Measurements from ENCODE around the gene MUS81.
A peak's percentile ranks its signal among the peaks of the same experiment; 100 is the strongest.

The MUS81 gene

DNA sequence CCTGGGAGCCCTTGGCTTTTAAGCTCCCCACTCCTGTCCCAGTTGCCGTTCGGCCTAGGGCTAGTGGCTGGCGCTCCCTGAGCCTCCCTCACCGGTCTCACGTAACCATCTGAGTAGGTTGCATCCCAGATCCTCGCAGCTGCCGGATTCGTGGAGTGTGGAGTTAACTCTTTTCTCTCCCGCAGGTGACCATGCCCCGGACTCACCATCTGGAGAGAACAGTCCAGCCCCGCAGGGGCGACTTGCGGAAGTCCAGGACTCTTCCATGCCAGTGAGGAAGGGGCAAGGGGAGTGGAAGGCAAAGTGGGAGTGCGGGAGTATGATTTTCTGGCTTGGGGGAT is 902 bp downstream of the MUS81 start:
- Histone ChIP-seq H3K27ac (ENCODE audit: insufficient read depth, low read depth, low read length, poor library complexity, severe bottlenecking) (peak overlapping the region; percentile 90), H3K4me3 (ENCODE audit: insufficient read depth, low read depth, low read length) (peak overlapping the region; percentile 94), H3K36me3 (ENCODE audit: control insufficient read depth, insufficient read depth, low read length) (peaks cover 23% of the 10 kb centered on the region), H3K9me3 (ENCODE audit: control insufficient read depth, low read length) (no peaks in the 10 kb centered on the region), H3K4me1 (ENCODE audit: control insufficient read depth, insufficient read depth, low read length) (peaks cover 10% of the 10 kb centered on the region), H3K27me3 (ENCODE audit: control insufficient read depth, insufficient read depth, low read length, poor library complexity, severe bottlenecking) (no peaks in the 10 kb centered on the region)
- WGBS, 2 experiments, result 12% methylated on average over 14 of the region's 14 CpGs

DNA sequence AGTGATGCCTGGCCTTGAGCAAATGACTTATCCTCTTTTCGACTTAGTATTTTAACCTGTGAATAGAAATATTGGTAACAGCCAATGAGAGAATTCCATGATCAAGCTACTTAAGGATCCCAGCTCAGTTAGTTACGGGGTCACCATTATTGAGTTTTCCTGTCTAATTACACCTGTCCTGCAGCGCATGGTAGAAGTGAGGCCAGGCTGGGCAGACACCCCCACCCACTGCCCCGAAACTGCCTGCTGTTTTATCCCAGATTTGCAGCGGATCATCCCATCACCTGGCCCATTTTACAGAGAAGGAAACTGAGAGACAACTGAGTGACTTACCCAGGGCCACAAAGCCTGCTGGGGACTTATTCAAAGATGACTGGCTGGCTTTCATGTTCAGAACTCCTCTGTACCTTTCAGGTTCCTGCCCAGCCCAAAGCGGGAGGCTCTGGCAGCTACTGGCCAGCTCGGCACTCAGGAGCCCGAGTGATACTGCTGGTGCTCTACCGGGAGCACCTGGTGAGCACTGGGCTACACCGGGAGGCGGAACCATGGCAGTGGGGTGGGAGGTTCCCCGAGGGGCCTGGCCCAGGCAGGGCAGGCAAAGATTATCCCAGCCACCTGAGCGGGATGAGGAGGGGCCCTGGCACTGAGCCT is 1.4 kb downstream of the MUS81 start:
- H3K9me3 ChIP-seq (ENCODE audit: control insufficient read depth, low read length), result no peaks in the 10 kb centered on the region
- H3K36me3 ChIP-seq (ENCODE audit: control insufficient read depth, insufficient read depth, low read length), result peaks cover 27% of the 10 kb centered on the region
- no peaks in the 10 kb centered on the region for H3K27me3 ChIP-seq (ENCODE audit: control insufficient read depth, insufficient read depth, low read length, poor library complexity, severe bottlenecking)
- peaks cover 10% of the 10 kb centered on the region for H3K4me1 ChIP-seq (ENCODE audit: control insufficient read depth, insufficient read depth, low read length)
- H3K27ac ChIP-seq (ENCODE audit: insufficient read depth, low read depth, low read length, poor library complexity, severe bottlenecking), result no peak overlapping the region
- H3K4me3 ChIP-seq (ENCODE audit: insufficient read depth, low read depth, low read length), result peak overlapping the region; percentile 94
- WGBS, 2 experiments, result 93 to 94% methylated on average over 13 of the region's 13 CpGs

DNA sequence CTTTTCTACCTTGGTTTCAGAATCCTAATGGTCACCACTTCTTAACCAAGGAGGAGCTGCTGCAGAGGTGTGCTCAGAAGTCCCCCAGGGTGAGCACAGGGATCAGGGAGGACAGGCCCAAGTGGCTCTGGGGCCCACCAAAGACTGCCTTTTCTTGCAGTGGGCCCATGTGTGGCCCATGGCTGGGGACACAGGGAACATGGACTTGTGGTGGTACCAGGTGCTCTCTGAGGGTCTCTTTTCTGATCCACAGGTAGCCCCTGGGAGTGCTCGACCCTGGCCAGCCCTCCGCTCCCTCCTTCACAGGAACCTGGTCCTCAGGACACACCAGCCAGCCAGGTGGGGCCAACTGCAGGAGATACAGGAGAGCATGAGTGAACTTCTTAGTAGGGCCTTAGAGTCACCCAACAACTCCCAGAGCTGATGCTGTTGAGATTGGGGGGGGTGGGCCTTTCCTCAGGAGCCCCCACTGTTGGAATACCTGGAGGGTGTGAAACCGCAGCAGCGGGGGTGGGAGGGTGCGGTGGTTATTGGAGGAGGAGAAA is 2.0 kb downstream of the MUS81 start:
- peaks cover 28% of the 10 kb centered on the region for H3K36me3 ChIP-seq (ENCODE audit: control insufficient read depth, insufficient read depth, low read length)
- no peak overlapping the region for H3K4me3 ChIP-seq (ENCODE audit: insufficient read depth, low read depth, low read length)
- WGBS, 2 experiments, result 76 to 79% methylated on average over 5 of the region's 5 CpGs
- peaks cover 10% of the 10 kb centered on the region for H3K4me1 ChIP-seq (ENCODE audit: control insufficient read depth, insufficient read depth, low read length)
- no peaks in the 10 kb centered on the region for H3K9me3 ChIP-seq (ENCODE audit: control insufficient read depth, low read length)
- H3K27me3 ChIP-seq (ENCODE audit: control insufficient read depth, insufficient read depth, low read length, poor library complexity, severe bottlenecking), result no peaks in the 10 kb centered on the region
- H3K27ac ChIP-seq (ENCODE audit: insufficient read depth, low read depth, low read length, poor library complexity, severe bottlenecking), result no peak overlapping the region

DNA sequence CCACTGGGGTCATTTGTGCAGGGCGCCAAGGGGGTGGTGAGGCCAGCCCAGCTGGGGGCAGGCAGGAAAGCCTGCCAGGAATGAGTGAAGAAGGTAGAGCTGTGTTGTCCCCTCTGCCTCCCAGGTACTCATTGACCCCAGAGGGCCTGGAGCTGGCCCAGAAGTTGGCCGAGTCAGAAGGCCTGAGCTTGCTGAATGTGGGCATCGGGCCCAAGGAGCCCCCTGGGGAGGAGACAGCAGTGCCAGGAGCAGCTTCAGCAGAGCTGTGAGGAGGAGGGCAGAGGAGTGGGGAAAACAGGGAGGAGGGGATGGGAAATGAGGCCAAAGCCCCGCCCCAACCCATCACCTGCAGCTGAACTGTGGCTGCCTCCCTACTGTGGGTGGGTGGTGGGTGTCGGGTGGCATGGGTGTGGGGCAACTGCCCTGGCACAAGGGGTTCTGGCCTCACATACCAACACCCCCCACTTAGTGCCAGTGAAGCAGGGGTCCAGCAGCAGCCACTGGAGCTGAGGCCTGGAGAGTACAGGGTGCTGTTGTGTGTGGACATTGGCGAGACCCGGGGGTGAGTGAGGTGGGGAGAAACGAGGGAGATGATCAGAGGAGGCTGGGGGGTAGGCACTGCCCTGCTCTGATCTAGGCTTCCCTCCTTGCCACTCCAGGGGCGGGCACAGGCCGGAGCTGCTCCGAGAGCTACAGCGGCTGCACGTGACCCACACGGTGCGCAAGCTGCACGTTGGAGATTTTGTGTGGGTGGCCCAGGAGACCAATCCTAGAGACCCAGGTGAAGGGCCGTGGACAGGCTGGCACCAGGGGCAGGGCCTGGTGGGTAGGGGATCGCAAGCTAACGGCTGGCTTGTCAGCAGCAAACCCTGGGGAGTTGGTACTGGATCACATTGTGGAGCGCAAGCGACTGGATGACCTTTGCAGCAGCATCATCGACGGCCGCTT is 3.0 kb downstream of the MUS81 start:
- no peaks in the 10 kb centered on the region for H3K27me3 ChIP-seq (ENCODE audit: control insufficient read depth, insufficient read depth, low read length, poor library complexity, severe bottlenecking)
- peaks cover 10% of the 10 kb centered on the region for H3K4me1 ChIP-seq (ENCODE audit: control insufficient read depth, insufficient read depth, low read length)
- H3K27ac ChIP-seq (ENCODE audit: insufficient read depth, low read depth, low read length, poor library complexity, severe bottlenecking), result no peak overlapping the region
- no peaks in the 10 kb centered on the region for H3K9me3 ChIP-seq (ENCODE audit: control insufficient read depth, low read length)
- peaks cover 28% of the 10 kb centered on the region for H3K36me3 ChIP-seq (ENCODE audit: control insufficient read depth, insufficient read depth, low read length)
- no peak overlapping the region for H3K4me3 ChIP-seq (ENCODE audit: insufficient read depth, low read depth, low read length)
- WGBS, 2 experiments, result 94% methylated on average over 24 of the region's 24 CpGs

DNA sequence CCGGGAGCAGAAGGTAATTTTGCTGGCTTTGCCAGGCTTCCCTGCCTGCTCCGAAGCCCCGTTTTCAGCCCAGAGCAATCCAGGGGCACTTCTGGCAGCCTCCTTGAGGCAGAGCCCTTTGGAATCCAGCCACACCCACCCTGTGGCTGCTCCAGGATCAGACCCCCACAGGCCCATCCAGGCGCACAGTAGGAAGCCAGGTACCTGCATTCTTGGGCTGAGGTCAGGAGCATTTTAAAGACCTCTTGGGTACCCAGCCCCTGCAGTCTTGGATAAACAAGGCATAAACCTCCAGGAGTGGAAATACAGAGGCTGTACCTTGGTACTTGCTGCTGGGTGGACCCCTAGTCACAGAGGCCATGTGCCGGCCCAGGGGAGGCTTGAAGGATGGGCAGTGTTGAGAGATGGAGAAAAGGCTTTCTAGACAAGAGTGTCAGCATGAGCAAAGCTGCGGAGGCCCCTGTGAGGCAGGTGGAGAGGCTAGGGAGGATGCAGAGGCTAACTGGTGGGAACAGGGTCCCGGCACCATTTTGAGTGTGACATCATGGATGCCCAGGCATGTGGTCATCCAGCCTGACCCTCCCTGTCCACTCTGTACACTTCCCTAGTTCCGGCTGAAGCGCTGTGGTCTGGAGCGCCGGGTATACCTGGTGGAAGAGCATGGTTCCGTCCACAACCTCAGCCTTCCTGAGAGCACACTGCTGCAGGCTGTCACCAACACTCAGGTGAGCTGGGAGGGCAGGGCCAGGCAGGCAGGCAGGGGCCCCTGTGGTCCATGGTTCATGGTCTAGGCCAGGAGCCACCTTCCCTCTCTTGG is 3.9 kb downstream of the MUS81 start:
- Histone ChIP-seq H3K27me3 (ENCODE audit: control insufficient read depth, insufficient read depth, low read length, poor library complexity, severe bottlenecking) (no peaks in the 10 kb centered on the region), H3K9me3 (ENCODE audit: control insufficient read depth, low read length) (no peaks in the 10 kb centered on the region), H3K4me1 (ENCODE audit: control insufficient read depth, insufficient read depth, low read length) (peaks cover 10% of the 10 kb centered on the region), H3K4me3 (ENCODE audit: insufficient read depth, low read depth, low read length) (no peak overlapping the region), H3K27ac (ENCODE audit: insufficient read depth, low read depth, low read length, poor library complexity, severe bottlenecking) (no peak overlapping the region), H3K36me3 (ENCODE audit: control insufficient read depth, insufficient read depth, low read length) (peaks cover 28% of the 10 kb centered on the region)
- WGBS, 2 experiments, result 89% methylated on average over 12 of the region's 12 CpGs

DNA sequence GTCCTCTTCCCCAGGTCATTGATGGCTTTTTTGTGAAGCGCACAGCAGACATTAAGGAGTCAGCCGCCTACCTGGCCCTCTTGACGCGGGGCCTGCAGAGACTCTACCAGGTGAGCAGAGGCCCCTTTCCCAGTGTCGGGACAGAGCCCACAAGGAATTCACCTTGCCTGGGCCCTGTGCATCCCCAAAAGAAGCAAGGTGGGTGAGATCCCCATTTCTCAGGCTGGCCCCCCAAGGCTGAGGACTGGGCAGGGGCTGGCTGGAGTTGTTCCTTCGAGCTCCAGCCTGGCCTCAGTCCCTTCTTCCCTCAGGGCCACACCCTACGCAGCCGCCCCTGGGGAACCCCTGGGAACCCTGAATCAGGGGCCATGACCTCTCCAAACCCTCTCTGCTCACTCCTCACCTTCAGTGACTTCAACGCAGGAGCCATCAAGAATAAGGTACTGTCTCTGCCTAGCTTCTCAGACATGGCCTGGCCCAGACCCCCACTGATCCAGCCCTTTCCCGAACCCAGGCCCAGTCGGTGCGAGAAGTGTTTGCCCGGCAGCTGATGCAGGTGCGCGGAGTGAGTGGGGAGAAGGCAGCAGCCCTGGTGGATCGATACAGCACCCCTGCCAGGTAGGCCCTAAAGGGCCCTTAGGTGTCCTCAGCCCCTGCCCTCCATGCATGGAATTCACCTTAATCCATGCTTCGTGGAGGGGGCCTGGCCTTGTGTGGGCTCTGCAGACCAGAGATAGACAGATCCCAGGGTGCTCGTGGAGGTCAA is 4.7 kb downstream of the MUS81 start:
- Histone ChIP-seq H3K27me3 (ENCODE audit: control insufficient read depth, insufficient read depth, low read length, poor library complexity, severe bottlenecking) (no peaks in the 10 kb centered on the region), H3K36me3 (ENCODE audit: control insufficient read depth, insufficient read depth, low read length) (peaks cover 28% of the 10 kb centered on the region), H3K4me3 (ENCODE audit: insufficient read depth, low read depth, low read length) (no peak overlapping the region), H3K27ac (ENCODE audit: insufficient read depth, low read depth, low read length, poor library complexity, severe bottlenecking) (no peak overlapping the region), H3K9me3 (ENCODE audit: control insufficient read depth, low read length) (no peaks in the 10 kb centered on the region), H3K4me1 (ENCODE audit: control insufficient read depth, insufficient read depth, low read length) (peaks cover 10% of the 10 kb centered on the region)
- WGBS, 2 experiments, result 90 to 91% methylated on average over 18 of the region's 18 CpGs

DNA sequence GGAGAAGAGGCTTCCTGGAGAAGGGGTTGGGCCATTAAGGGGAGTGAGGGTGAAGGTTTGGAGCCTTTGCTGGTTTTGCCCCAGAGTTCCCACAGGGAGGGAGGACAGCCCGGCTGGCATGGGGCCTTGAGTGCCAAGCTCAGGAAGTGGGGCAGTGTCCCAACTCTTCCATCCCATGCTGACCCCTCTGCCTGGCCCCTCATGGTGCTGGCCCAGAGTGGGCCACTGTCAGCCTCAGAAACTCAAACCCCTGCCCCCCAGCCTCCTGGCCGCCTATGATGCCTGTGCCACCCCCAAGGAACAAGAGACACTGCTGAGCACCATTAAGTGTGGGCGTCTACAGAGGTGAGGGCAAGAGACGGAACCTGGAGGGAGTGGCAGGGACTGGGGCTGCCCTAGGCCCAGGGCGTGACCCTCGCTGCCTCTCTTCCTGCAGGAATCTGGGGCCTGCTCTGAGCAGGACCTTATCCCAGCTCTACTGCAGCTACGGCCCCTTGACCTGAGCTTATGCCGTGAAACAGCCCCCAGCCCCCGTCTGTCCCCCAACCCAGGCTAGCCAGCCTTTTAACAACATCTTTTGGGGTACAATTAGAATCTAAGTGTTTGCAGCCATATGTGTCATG is 5.4 kb downstream of the MUS81 start:
- WGBS, 2 experiments, result 94 to 96% methylated on average over 9 of the region's 9 CpGs
- Histone ChIP-seq H3K4me1 (ENCODE audit: control insufficient read depth, insufficient read depth, low read length) (peaks cover 10% of the 10 kb centered on the region), H3K36me3 (ENCODE audit: control insufficient read depth, insufficient read depth, low read length) (peaks cover 28% of the 10 kb centered on the region), H3K27me3 (ENCODE audit: control insufficient read depth, insufficient read depth, low read length, poor library complexity, severe bottlenecking) (no peaks in the 10 kb centered on the region), H3K9me3 (ENCODE audit: control insufficient read depth, low read length) (no peaks in the 10 kb centered on the region), H3K27ac (ENCODE audit: insufficient read depth, low read depth, low read length, poor library complexity, severe bottlenecking) (no peak overlapping the region), H3K4me3 (ENCODE audit: insufficient read depth, low read depth, low read length) (no peak overlapping the region)

DNA sequence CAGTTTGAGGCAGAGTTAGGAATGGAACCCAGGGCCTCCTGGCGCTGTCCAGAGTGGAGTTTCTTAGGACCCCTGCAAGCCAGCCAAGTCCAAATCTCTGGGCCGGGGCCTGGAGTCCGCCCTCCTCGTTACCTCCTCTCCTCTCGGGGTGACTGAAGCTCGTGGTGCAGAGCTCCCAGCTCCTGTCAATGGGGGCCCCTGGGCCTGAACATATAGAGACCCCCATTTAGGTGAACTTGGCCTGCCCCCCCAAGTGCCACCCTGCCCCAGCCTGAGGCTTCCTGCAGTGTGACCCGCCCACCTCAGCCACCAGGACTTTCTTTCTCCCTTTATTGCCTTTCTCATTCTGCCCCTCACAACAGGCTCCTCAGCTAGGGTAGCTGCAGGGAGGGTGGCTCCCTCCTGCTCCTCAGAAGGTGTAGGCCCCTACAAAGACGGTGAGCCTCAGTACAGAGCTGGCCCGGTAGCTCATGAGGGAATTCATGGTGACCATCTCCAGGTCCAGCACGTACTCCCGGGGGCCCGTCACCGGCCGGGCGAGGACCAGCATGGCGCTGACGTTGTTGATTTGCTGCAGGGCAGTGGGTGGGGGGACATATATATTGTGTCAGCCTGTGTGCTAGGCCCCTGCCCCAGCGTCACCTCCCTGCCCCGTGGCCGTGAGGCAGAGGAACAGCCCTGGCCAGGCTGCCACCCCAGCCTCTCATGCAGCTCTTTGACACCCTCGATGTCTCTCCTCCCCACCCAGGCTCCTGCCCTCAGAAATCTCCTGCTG is 6.5 kb downstream of the MUS81 start:
- Histone ChIP-seq H3K27ac (ENCODE audit: insufficient read depth, low read depth, low read length, poor library complexity, severe bottlenecking) (no peak overlapping the region), H3K27me3 (ENCODE audit: control insufficient read depth, insufficient read depth, low read length, poor library complexity, severe bottlenecking) (peaks cover 3% of the 10 kb centered on the region), H3K9me3 (ENCODE audit: control insufficient read depth, low read length) (no peaks in the 10 kb centered on the region), H3K4me1 (ENCODE audit: control insufficient read depth, insufficient read depth, low read length) (peaks cover 2% of the 10 kb centered on the region), H3K36me3 (ENCODE audit: control insufficient read depth, insufficient read depth, low read length) (peaks cover 28% of the 10 kb centered on the region), H3K4me3 (ENCODE audit: insufficient read depth, low read depth, low read length) (no peak overlapping the region)
- WGBS, 2 experiments, result 91 to 93% methylated on average over 21 of the region's 21 CpGs

Measured in ectodermal cell (in vitro differentiated cells).